HepG2 (cell line): ENCODE data around the gene TMEM14C. TPM values are rescaled to one million over a fixed set of nuclear protein-coding genes. Genes with fewer than 3 reads are reported as not detected.

Experiments
- ATF7 ChIP-seq, 2 experiments: fragments of 450-650 bp in 1 of 2; sonication (generic) in 1 of 2; formaldehyde crosslinking in 1 of 2; IDR thresholded peaks; 2 replicates each; pipeline versions ENCODE4 v1.4.0 to v1.6.1; 2016 to 2020; ENCODE audit warnings: antibody characterized with exemption in 1 of 2, mild to moderate bottlenecking in 1 of 2, missing genetic modification reagents in 1 of 2
- BATF2 ChIP-seq: sonication (generic); formaldehyde crosslinking; IDR thresholded peaks from 2 replicates; pipeline ENCODE4 v1.8.0; 2022; ENCODE audit warnings: mild to moderate bottlenecking, missing genetic modification reagents, moderate library complexity
- CREB1 ChIP-seq, 2 experiments: fragments of 450-650 bp in 1 of 2; IDR thresholded peaks; 2 replicates each; pipeline ENCODE4 v1.6.1; 2016 to 2017; ENCODE audit warnings: control low read depth in 1 of 2, mild to moderate bottlenecking in 1 of 2, missing compliant biosample characterization in 1 of 2, missing genetic modification characterization in 1 of 2
- GABPA ChIP-seq, 2 experiments: IDR thresholded peaks; 2 replicates each; pipeline ENCODE4 v1.6.1; 2011 to 2016; ENCODE audit warnings: low read depth in 2 of 2, low read length in 1 of 2, missing biosample characterization in 1 of 2, missing genetic modification characterization in 1 of 2
- HOMEZ ChIP-seq: IDR thresholded peaks from 2 replicates; pipeline ENCODE4 v1.6.1; 2016; ENCODE audit warnings: low read depth
- MEF2D ChIP-seq: sonication (generic); formaldehyde crosslinking; IDR thresholded peaks from 2 replicates; pipeline ENCODE4 v1.5.1; 2020; ENCODE audit warnings: mild to moderate bottlenecking, missing genetic modification reagents
- MEIS2 ChIP-seq: sonication (generic); formaldehyde crosslinking; IDR thresholded peaks from 2 replicates; pipeline ENCODE4 v1.9.0; 2021; ENCODE audit warnings: mild to moderate bottlenecking, missing genetic modification reagents
- MXD4 ChIP-seq: IDR thresholded peaks from 2 replicates; pipeline ENCODE4 v1.6.1; 2016; ENCODE audit warnings: mild to moderate bottlenecking, missing biosample characterization, missing genetic modification reagents
- NRL ChIP-seq: sonication (generic); formaldehyde crosslinking; IDR thresholded peaks from 2 replicates; pipeline ENCODE4 v1.5.0; 2020; ENCODE audit warnings: missing genetic modification reagents, mild to moderate bottlenecking, moderate library complexity, borderline replicate concordance
- PCBP2 ChIP-seq: fragments of 200-400 bp; formaldehyde crosslinking; optimal IDR thresholded peaks from 2 replicates; pipeline ENCODE3; 2018; ENCODE audit warnings: low read length, low read depth; ENCODE audit not compliant: poor library complexity, severe bottlenecking
- RBM39 ChIP-seq: fragments of 200-400 bp; formaldehyde crosslinking; IDR thresholded peaks from one replicate; pipeline ENCODE4 v1.6.1; 2018; ENCODE audit warnings: antibody characterized with exemption, mild to moderate bottlenecking, low read depth, low read length; ENCODE audit not compliant: poor library complexity, severe bottlenecking
- SNAPC5 ChIP-seq: sonication (generic); formaldehyde crosslinking; IDR thresholded peaks from 2 replicates; pipeline ENCODE4 v1.8.1; 2023; ENCODE audit warnings: mild to moderate bottlenecking, missing genetic modification reagents, borderline replicate concordance
- TAF1 ChIP-seq: sonication (generic); formaldehyde crosslinking; IDR thresholded peaks from 2 replicates; pipeline ENCODE4 v1.4.0; 2020; ENCODE audit warnings: missing genetic modification reagents
- ZBTB21 ChIP-seq: sonication (generic); formaldehyde crosslinking; IDR thresholded peaks from 2 replicates; pipeline ENCODE4 v1.4.0; 2020; ENCODE audit warnings: missing genetic modification reagents
- ZNF260 ChIP-seq: sonication (generic); formaldehyde crosslinking; IDR thresholded peaks from 2 replicates; pipeline ENCODE4 v1.4.0; 2020; ENCODE audit warnings: missing genetic modification reagents, low read depth, mild to moderate bottlenecking, borderline replicate concordance
- ZNF274 ChIP-seq: sonication (generic); formaldehyde crosslinking; IDR thresholded peaks from 2 replicates; pipeline ENCODE4 v1.5.1; 2020; ENCODE audit warnings: mild to moderate bottlenecking, missing genetic modification reagents
- ZNF33B ChIP-seq: sonication (generic); formaldehyde crosslinking; IDR thresholded peaks from 2 replicates; pipeline ENCODE4 v1.5.1; 2020; ENCODE audit warnings: mild to moderate bottlenecking, missing genetic modification reagents
- ZNF556 ChIP-seq: sonication (generic); formaldehyde crosslinking; IDR thresholded peaks from 2 replicates; pipeline ENCODE4 v1.4.0; 2020; ENCODE audit warnings: mild to moderate bottlenecking, missing genetic modification reagents, borderline replicate concordance
- ZNF574 ChIP-seq: sonication (generic); formaldehyde crosslinking; IDR thresholded peaks from 2 replicates; pipeline ENCODE4 v1.4.0; 2020; ENCODE audit warnings: missing genetic modification reagents
- ZNF7 ChIP-seq: IDR thresholded peaks from 2 replicates; pipeline ENCODE4 v1.6.1; 2016; ENCODE audit warnings: missing biosample characterization, missing genetic modification reagents
- ZNF891 ChIP-seq: sonication (generic); formaldehyde crosslinking; IDR thresholded peaks from 2 replicates; pipeline ENCODE4 v1.5.0; 2020; ENCODE audit warnings: mild to moderate bottlenecking, missing genetic modification reagents
- ZSCAN12 ChIP-seq: sonication (generic); formaldehyde crosslinking; IDR thresholded peaks from 2 replicates; pipeline ENCODE4 v1.9.0; 2021; ENCODE audit warnings: mild to moderate bottlenecking, missing genetic modification reagents
- ZSCAN9 ChIP-seq: IDR thresholded peaks from 2 replicates; pipeline ENCODE4 v1.6.1; 2016; ENCODE audit warnings: borderline replicate concordance
- polyA plus RNA-seq, 8 experiments: library from polyadenylated mRNA; depleted of rRNA in 3 of 8; stranded (reverse) in 7 of 8; unstranded in 1 of 8; fragments of >200 nt; fragmentation: Illumina TruSeq in 4 of 8; extraction: Trizol in 4 of 8; gene quantifications; 2 replicates each; pipeline versions ENCODE4 v1.2.1 to v1.2.3, GENCODE V29; 2011 to 2016; ENCODE audit warnings: low read depth in 4 of 8, missing spikeins in 1 of 8, mixed read lengths in 1 of 8; ENCODE audit not compliant: insufficient read depth in 1 of 8
- total RNA-seq, 5 experiments: library from RNA; depleted of rRNA; stranded (reverse); fragments of >200 nt; fragmentation: Illumina TruSeq; extraction: Trizol; gene quantifications; 2 replicates each; pipeline ENCODE4 v1.2.3, GENCODE V29; 2016; ENCODE audit warnings: low read depth in 1 of 5

Gene TMEM14C
- total and polyA plus RNA-seq, 2 of the 13 experiments (the other 11 are each of a cell fraction or from before 2014, with no cell fraction given) = 184 TPM

- TF ChIP-seq GABPA (IDR thresholded peaks at IDR 0.05; ENCODE audit: low read depth, low read length) (peak; percentile 82), GABPA (CRISPR knock-in tag; IDR thresholded peaks at IDR 0.05; ENCODE audit: low read depth) (peak; percentile 98), CREB1 (IDR thresholded peaks at IDR 0.05) (peak; percentile 98), CREB1 (CRISPR knock-in tag; IDR thresholded peaks at IDR 0.05) (peak; percentile 100), ATF7 (IDR thresholded peaks at IDR 0.05) (no peak), ATF7 (CRISPR knock-in tag; IDR thresholded peaks at IDR 0.05) (no peak), PCBP2 (peak; percentile 43), ZNF274 (CRISPR knock-in tag) (no peak; the same call in 1 of the 2 replicates), HOMEZ (CRISPR knock-in tag) (peak; percentile 20; the same call in 1 of the 2 replicates), ZNF260 (CRISPR knock-in tag) (no peak), MEF2D (CRISPR knock-in tag) (0 out of 2 replicates have a peak, but pooled peaks have one; percentile 36), ZNF556 (CRISPR knock-in tag) (peak; percentile 20; the same call in 1 of the 2 replicates), ZBTB21 (peak; percentile 71; the same call in 1 of the 2 replicates), ZNF33B (CRISPR knock-in tag) (no peak), MXD4 (CRISPR knock-in tag) (peak; percentile 99), ZNF891 (CRISPR knock-in tag) (0 out of 2 replicates have a peak, but pooled peaks have one; percentile 35), ZNF574 (peak; percentile 93; the same call in 1 of the 2 replicates), MEIS2 (CRISPR knock-in tag) (peak; percentile 70; the same call in 1 of the 2 replicates), ZSCAN12 (peak; percentile 66; the same call in 1 of the 2 replicates), ZSCAN9 (peak; percentile 65), RBM39 (peak; percentile 61), NRL (CRISPR knock-in tag) (peak; percentile 16), ZNF7 (no peak), SNAPC5 (0 out of 2 replicates have a peak, but pooled peaks have one; percentile 45), TAF1 (CRISPR knock-in tag) (peak; percentile 86), BATF2 (CRISPR knock-in tag) (0 out of 2 replicates have a peak, but pooled peaks have one; percentile 37)
Measured at GRCh38 chr6:10694302-10695085, 28.4 kb upstream of the TMEM14C start, which contains the start of the genes C6orf52 and PAK1IP1 (continued).
